OCI-LY7 (cell line): ENCODE measurements around the gene PPM1H. TPM values are rescaled to one million over a fixed set of nuclear protein-coding genes. Genes with fewer than 3 reads are reported as not detected.

Source experiments
- BruUV-seq: library from RNA; stranded (reverse); fragments of 400-500 nt; replicated peaks from 2 replicates; lab custom pipeline; 2021; lab: Mats Ljungman, UMichigan
- CTCF ChIA-PET: fragments of 300-600 bp; sonication (Branson Sonifier 250); formaldehyde crosslinking; loops from one replicate; lab custom pipeline; 2022; ENCODE audit warnings: antibody characterized with exemption; ENCODE audit not compliant: unreplicated experiment; lab: Charles Lee
- POLR2A ChIA-PET: fragments of 300-600 bp; sonication (Branson Sonifier 250); formaldehyde crosslinking; loops from one replicate; lab custom pipeline; 2022; ENCODE audit warnings: antibody characterized with exemption; lab: Charles Lee
- DNase-seq: peaks from one replicate; pipeline ENCODE4 v3.0.0-alpha.2; 2015; ENCODE audit warnings: low spot score
- H2AFZ ChIP-seq: fragments of 200-600 bp; sonication (generic), shearing (Covaris generic); 2 replicates; pipeline ENCODE4 v1.6.1; 2014; ENCODE audit warnings: mild to moderate bottlenecking, antibody characterized with exemption, low read length, moderate library complexity
- H3K27ac ChIP-seq: fragments of 200-600 bp; sonication (generic); 2 replicates; pipeline ENCODE4 v1.5.1; 2014; ENCODE audit warnings: mixed run types, low read depth, mild to moderate bottlenecking, moderate library complexity, low read length, inconsistent platforms; ENCODE audit not compliant: poor library complexity, severe bottlenecking
- H3K36me3 ChIP-seq: fragments of 200-600 bp; sonication (generic); 2 replicates; pipeline ENCODE4 v1.6.1; 2014; ENCODE audit warnings: mild to moderate bottlenecking, antibody characterized with exemption, low read length, moderate library complexity, mixed read lengths; ENCODE audit not compliant: insufficient read depth
- H3K4me1 ChIP-seq: fragments of 200-600 bp; sonication (generic); 2 replicates; pipeline ENCODE4 v1.5.1; 2014; ENCODE audit warnings: mild to moderate bottlenecking, low read length; ENCODE audit not compliant: insufficient read depth, poor library complexity, severe bottlenecking
- H3K4me2 ChIP-seq: fragments of 200-600 bp; sonication (generic); 2 replicates; pipeline ENCODE4 v1.6.1; 2014; ENCODE audit warnings: mild to moderate bottlenecking, low read length
- H3K4me3 ChIP-seq: fragments of 200-600 bp; sonication (generic); 2 replicates; pipeline ENCODE4 v1.5.1; 2014; ENCODE audit warnings: mild to moderate bottlenecking, low read depth, low read length; ENCODE audit not compliant: poor library complexity, severe bottlenecking
- H3K79me2 ChIP-seq: fragments of 200-600 bp; sonication (generic); 2 replicates; pipeline ENCODE4 v1.6.1; 2016; ENCODE audit warnings: low read depth, mild to moderate bottlenecking, low read length, moderate library complexity, mixed read lengths; ENCODE audit not compliant: insufficient read depth
- H3K9me2 ChIP-seq: fragments of 200-600 bp; sonication (generic); 2 replicates; pipeline ENCODE4 v1.6.1; 2016; ENCODE audit warnings: mild to moderate bottlenecking, low read length, mixed read lengths; ENCODE audit not compliant: insufficient read depth
- H3K9me3 ChIP-seq: fragments of 200-600 bp; sonication (generic); 2 replicates; pipeline ENCODE4 v1.6.1; 2014; ENCODE audit warnings: mild to moderate bottlenecking, mixed run types, low read length, mixed read lengths
- H4K20me1 ChIP-seq: fragments of 200-600 bp; sonication (generic); 2 replicates; pipeline ENCODE4 v1.6.1; 2014; ENCODE audit warnings: mild to moderate bottlenecking, antibody characterized with exemption, low read length, moderate library complexity, mixed read lengths; ENCODE audit not compliant: insufficient read depth
- CTCF ChIP-seq: fragments of 200-600 bp; sonication (generic); conservative IDR thresholded peaks from 2 replicates; pipeline ENCODE4 v1.5.1; 2014; ENCODE audit warnings: mild to moderate bottlenecking, antibody characterized with exemption, low read length, moderate library complexity, mixed read lengths
- EZH2phosphoT487 ChIP-seq: fragments of 200-600 bp; sonication (generic); IDR thresholded peaks from 2 replicates; pipeline ENCODE4 v1.6.1; 2018; ENCODE audit warnings: low read depth, borderline replicate concordance, mild to moderate bottlenecking, mixed run types, antibody characterized with exemption, low read length, moderate library complexity, mixed read lengths
- intact Hi-C: fragments of 100-400 bp; cut with micrococcal nuclease; formaldehyde crosslinking; loops from one replicate; pipeline ENCODE4 v1.10.0; 2022; ENCODE audit not compliant: unreplicated experiment
- total RNA-seq, 2 experiments: library from RNA; depleted of rRNA in 1 of 2; stranded (reverse); fragments of >200 nt in 1 of 2; shearing (Covaris generic) in 1 of 2; gene quantifications; 2 replicates each; pipeline ENCODE4 v1.2.3, GENCODE V29; 2014 to 2022

PPM1H gene
- total RNA-seq, 2 experiments from 2014 or later: 2.0 to 3.4 TPM

GRCh38 chr12:62849398-62849797 is 85.6 kb downstream of the PPM1H start:
- Histone ChIP-seq H3K4me2 (no peak overlapping the region), H4K20me1 (no peaks in the 10 kb centered on the region), H3K9me2 (no peaks in the 10 kb centered on the region), H3K79me2 (no peaks in the 10 kb centered on the region), H2AFZ (no peak overlapping the region), H3K4me1 (no peaks in the 10 kb centered on the region), H3K4me3 (no peak overlapping the region), H3K9me3 (no peaks in the 10 kb centered on the region), H3K27ac (no peak overlapping the region), H3K36me3 (no peaks in the 10 kb centered on the region)
- no peak for DNase-seq
- CTCF ChIA-PET: no interaction called here
- TF ChIP-seq EZH2phosphoT487 (no peak), CTCF (no peak)
- intact Hi-C loops: no loop called here
- no TSS peak for BruUV-seq
- POLR2A ChIA-PET: interaction anchor here (1.4 kb wide), 1 partner anchor 54 kb away, joined by 3 read pairs; no protein-coding TSS in a partner anchor

DNA sequence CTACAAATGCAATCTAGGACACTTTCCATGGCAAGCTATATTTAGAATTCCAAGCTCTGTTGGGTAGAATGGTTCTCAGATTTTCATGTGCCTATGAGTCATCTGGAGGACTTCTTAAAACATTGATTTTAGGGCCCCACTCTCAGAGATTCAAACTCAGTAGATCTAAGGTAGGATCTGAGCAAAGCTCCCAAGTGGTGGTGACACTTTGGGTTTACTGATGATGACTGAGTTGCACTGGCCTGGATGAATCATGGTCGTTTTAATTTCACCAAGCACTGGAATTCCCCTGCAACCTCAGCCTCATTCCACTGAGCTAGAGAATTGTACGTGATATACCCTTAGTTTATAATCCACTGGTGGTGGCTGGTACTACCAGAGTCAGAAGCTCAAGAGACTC is 86.5 kb downstream of the PPM1H start:
- no peak overlapping the region for H3K27ac ChIP-seq
- ChIA-PET CTCF (no interaction called here), POLR2A (interaction anchor here (1.0 to 1.4 kb wide), 2 partner anchors 33 to 55 kb away, joined by 3 to 10 read pairs; no protein-coding TSS in a partner anchor)
- H3K79me2 ChIP-seq: no peaks in the 10 kb centered on the region
- DNase-seq: no peak
- no TSS peak for BruUV-seq
- H3K4me3 ChIP-seq: no peak overlapping the region
- H3K36me3 ChIP-seq: no peaks in the 10 kb centered on the region
- H4K20me1 ChIP-seq: no peaks in the 10 kb centered on the region
- no peak overlapping the region for H3K4me2 ChIP-seq
- H3K4me1 ChIP-seq: no peaks in the 10 kb centered on the region
- intact Hi-C loops: no loop called here
- no peaks in the 10 kb centered on the region for H3K9me2 ChIP-seq
- TF ChIP-seq EZH2phosphoT487 (no peak), CTCF (no peak)
- H3K9me3 ChIP-seq: no peaks in the 10 kb centered on the region
- H2AFZ ChIP-seq: no peak overlapping the region

DNA sequence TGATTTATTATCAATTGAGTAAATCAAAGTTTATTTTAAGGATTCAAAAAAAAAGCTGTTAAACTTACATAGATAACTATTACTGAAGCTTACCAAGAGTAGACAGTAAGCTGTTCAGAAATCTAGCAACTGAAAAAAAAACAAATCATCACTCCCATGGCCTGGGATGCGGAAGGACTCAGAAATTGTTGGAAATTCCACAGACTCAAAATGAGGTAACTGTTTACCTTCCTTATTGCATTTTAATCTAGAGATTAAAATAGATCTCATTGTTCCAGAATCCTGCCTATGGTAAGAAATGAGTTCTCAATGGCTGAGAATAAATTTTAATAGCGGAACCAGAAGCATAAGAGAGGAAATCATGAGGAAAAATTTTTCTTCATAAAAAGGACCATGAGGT is 87.2 kb downstream of the PPM1H start:
- Histone ChIP-seq H3K4me2 (no peak overlapping the region), H3K79me2 (no peaks in the 10 kb centered on the region), H2AFZ (no peak overlapping the region), H3K4me1 (no peaks in the 10 kb centered on the region), H3K4me3 (no peak overlapping the region), H3K9me2 (no peaks in the 10 kb centered on the region), H4K20me1 (no peaks in the 10 kb centered on the region), H3K9me3 (no peaks in the 10 kb centered on the region), H3K27ac (no peak overlapping the region), H3K36me3 (no peaks in the 10 kb centered on the region)
- no peak for TF ChIP-seq EZH2phosphoT487
- intact Hi-C loops: no loop called here
- CTCF ChIA-PET: no interaction called here
- DNase-seq: no peak
- POLR2A ChIA-PET: interaction anchor here (0.6 to 0.9 kb wide), 2 partner anchors 13 to 434 kb away, joined by 3 read pairs; no protein-coding TSS in a partner anchor
- BruUV-seq: no TSS peak
